ENCODE measurements around the gene ZNF598.

- TF ChIP-seq, protein P1, sequence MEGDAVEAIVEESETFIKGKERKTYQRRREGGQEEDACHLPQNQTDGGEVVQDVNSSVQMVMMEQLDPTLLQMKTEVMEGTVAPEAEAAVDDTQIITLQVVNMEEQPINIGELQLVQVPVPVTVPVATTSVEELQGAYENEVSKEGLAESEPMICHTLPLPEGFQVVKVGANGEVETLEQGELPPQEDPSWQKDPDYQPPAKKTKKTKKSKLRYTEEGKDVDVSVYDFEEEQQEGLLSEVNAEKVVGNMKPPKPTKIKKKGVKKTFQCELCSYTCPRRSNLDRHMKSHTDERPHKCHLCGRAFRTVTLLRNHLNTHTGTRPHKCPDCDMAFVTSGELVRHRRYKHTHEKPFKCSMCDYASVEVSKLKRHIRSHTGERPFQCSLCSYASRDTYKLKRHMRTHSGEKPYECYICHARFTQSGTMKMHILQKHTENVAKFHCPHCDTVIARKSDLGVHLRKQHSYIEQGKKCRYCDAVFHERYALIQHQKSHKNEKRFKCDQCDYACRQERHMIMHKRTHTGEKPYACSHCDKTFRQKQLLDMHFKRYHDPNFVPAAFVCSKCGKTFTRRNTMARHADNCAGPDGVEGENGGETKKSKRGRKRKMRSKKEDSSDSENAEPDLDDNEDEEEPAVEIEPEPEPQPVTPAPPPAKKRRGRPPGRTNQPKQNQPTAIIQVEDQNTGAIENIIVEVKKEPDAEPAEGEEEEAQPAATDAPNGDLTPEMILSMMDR (IDR thresholded peaks at IDR 0.05; ENCODE audit: insufficient read depth, low read length, poor library complexity, severe bottlenecking) = no peak
- no peak for TF ChIP-seq EZH2phosphoT487 (conservative IDR thresholded peaks at IDR 0.05; ENCODE audit: low read length)
Measured at GRCh38 chr16:1987198-1987597, 22.4 kb downstream of the ZNF598 start.

Measured in SU-DHL-6 (cell line).